WERI-Rb-1 (cell line): ENCODE measurements around the gene SLC49A4.

Experiments used
- DNase-seq: peaks from one replicate; pipeline ENCODE4 v3.0.0-alpha.2; 2020
- H3K27ac ChIP-seq: fragments of 250-450 bp; sonication (Bioruptor Pico); 2 replicates; pipeline ENCODE4 v1.5.1; 2020; ENCODE audit warnings: mild to moderate bottlenecking, moderate library complexity
- H3K27me3 ChIP-seq: fragments of 250-450 bp; sonication (Bioruptor Pico); 2 replicates; pipeline ENCODE4 v1.5.1; 2021; ENCODE audit warnings: mild to moderate bottlenecking, low read depth, moderate library complexity; ENCODE audit not compliant: insufficient read depth, severe bottlenecking
- H3K36me3 ChIP-seq: fragments of 250-450 bp; sonication (Bioruptor Pico); 2 replicates; pipeline ENCODE4 v1.5.1; 2020; ENCODE audit warnings: mild to moderate bottlenecking, moderate library complexity
- H3K4me3 ChIP-seq: 2 replicates; pipeline ENCODE4 v1.5.1; 2011; ENCODE audit warnings: low read depth, mild to moderate bottlenecking, control low read depth, low read length
- H3K9me3 ChIP-seq: fragments of 250-450 bp; sonication (Bioruptor Pico); 2 replicates; pipeline ENCODE4 v1.5.1; 2021; ENCODE audit warnings: mild to moderate bottlenecking, moderate library complexity; ENCODE audit not compliant: severe bottlenecking
- TF ChIP-seq, protein P1 (sequence below): IDR thresholded peaks from 2 replicates; pipeline ENCODE4 v1.5.1; 2011; ENCODE audit warnings: low read depth, mild to moderate bottlenecking, control low read depth, inconsistent platforms, low read length

SLC49A4 gene

DNA sequence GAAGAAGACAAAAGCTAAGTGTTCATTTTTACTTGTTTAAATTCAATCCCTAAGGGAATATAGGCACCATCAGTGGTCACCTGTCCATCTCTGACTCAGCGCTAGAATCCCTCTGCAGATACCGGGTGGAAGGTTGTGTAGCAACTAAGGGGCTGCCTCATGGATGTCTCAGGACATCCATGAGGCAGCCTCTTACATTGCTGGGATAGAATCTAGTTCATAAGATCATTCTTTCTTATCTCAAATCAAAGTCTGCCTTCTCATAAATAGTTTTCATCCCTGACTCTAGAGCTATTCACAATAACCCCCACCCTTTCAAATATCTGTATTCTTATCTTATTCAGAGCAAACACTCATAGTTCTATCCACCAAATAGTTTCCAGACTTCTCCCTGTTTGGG is 39.4 kb upstream of the SLC49A4 start:
- TF ChIP-seq, protein P1, sequence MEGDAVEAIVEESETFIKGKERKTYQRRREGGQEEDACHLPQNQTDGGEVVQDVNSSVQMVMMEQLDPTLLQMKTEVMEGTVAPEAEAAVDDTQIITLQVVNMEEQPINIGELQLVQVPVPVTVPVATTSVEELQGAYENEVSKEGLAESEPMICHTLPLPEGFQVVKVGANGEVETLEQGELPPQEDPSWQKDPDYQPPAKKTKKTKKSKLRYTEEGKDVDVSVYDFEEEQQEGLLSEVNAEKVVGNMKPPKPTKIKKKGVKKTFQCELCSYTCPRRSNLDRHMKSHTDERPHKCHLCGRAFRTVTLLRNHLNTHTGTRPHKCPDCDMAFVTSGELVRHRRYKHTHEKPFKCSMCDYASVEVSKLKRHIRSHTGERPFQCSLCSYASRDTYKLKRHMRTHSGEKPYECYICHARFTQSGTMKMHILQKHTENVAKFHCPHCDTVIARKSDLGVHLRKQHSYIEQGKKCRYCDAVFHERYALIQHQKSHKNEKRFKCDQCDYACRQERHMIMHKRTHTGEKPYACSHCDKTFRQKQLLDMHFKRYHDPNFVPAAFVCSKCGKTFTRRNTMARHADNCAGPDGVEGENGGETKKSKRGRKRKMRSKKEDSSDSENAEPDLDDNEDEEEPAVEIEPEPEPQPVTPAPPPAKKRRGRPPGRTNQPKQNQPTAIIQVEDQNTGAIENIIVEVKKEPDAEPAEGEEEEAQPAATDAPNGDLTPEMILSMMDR: no peak
- DNase-seq: no peak
- H3K4me3 ChIP-seq: no peak overlapping the region
- no peaks in the 10 kb centered on the region for H3K9me3 ChIP-seq
- peaks cover 9% of the 10 kb centered on the region for H3K36me3 ChIP-seq
- no peak overlapping the region for H3K27ac ChIP-seq
- H3K27me3 ChIP-seq: no peaks in the 10 kb centered on the region

DNA sequence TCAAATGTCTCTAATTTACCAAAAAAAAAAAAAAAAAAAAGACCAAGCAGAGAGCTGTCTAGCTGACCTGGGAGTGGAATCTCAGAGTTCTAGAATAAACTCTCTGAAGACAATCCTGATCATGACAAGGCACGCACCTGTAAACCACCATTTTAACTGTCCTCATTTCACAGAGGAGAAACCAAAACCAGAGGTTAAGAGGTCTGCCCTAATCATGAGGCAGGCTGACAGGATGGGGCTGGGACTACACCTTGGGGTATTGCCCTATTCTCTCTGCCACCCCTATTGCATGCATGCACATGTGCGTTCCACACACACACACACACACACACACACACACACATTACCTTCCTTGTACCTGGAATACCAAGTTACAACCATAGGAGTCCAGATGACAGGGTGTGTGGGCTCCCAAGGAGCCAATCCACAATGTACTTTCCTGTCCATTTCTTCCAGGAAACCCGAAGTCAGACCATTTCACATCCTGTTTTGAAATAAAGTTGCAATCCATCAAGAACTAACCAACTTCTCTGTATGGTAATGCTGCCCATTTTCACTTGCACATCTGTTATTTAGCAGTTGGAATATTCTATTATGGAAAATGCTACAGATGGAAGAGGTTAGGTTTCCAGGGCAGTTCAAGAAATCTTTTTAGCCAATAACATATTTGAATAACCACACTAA is 35.9 kb upstream of the SLC49A4 start:
- no peak overlapping the region for H3K4me3 ChIP-seq
- H3K36me3 ChIP-seq: peaks cover 8% of the 10 kb centered on the region
- H3K9me3 ChIP-seq: no peaks in the 10 kb centered on the region
- TF ChIP-seq, protein P1: no peak
- no peaks in the 10 kb centered on the region for H3K27me3 ChIP-seq
- DNase-seq: no peak
- no peak overlapping the region for H3K27ac ChIP-seq

DNA sequence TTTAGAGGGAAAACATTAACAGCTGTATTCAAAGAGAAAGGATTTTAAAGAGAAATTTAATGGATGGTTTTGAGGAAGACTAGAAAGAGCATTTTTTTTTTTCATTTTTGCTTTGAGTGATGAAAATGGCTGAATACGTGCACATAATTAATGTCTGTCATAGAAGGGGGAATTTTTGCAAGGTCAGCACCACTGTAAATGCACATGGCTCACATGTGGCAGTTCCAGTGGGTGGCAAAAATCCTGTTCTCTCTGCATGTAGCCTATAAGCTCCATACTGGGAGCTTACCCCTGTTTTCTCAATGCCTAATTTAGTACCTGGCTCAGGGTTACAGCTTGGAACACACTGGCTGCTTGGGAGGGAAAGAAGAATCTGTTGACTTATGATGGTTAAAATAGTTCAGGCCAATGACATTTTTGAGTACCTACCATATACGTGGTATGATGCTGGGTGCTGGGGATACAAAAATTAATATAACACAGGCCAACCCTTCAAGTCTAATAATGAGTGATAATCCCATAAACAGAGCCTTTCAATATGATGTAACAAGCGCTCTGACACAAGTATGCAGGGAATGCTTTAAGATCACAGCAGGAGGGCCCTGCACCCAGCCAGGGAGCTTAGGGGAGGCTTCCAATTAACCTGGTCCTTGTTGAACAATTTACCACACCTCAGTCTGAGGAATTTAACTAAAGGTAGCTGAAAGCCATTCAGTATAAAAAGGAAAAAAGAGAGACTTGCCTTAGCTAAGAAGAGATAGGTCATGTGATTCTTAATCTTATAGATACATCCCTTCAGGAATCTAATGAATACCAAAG is 34.2 kb upstream of the SLC49A4 start:
- TF ChIP-seq, protein P1: no peak
- no peak overlapping the region for H3K4me3 ChIP-seq
- H3K27me3 ChIP-seq: no peaks in the 10 kb centered on the region
- DNase-seq: no peak
- no peak overlapping the region for H3K27ac ChIP-seq
- no peaks in the 10 kb centered on the region; the same call in none of the 2 replicates for H3K36me3 ChIP-seq
- no peaks in the 10 kb centered on the region for H3K9me3 ChIP-seq

DNA sequence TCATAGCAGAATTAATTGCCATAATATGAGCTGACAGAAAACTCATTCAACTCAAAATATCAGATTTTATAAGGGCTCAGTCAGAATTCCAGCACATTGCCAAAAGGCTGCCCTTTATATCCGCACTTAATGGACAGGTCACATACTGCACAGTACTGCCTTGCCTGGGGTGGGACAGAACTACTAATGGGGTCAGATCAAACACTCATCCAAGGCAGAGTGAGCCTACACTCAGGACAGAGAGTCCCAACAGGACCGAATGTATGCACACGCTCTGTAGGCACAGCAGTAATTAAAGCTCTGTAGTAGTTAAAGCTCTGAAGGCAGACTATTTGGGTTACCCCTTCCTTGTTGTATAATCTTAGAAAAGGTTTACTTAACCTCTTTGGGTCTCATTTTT is 28.4 kb upstream of the SLC49A4 start:
- Histone ChIP-seq H3K27me3 (no peaks in the 10 kb centered on the region), H3K9me3 (no peaks in the 10 kb centered on the region), H3K27ac (no peak overlapping the region), H3K36me3 (peaks cover 4% of the 10 kb centered on the region; the same call in 1 of the 2 replicates), H3K4me3 (no peak overlapping the region)
- TF ChIP-seq, protein P1: no peak
- DNase-seq: no peak

DNA sequence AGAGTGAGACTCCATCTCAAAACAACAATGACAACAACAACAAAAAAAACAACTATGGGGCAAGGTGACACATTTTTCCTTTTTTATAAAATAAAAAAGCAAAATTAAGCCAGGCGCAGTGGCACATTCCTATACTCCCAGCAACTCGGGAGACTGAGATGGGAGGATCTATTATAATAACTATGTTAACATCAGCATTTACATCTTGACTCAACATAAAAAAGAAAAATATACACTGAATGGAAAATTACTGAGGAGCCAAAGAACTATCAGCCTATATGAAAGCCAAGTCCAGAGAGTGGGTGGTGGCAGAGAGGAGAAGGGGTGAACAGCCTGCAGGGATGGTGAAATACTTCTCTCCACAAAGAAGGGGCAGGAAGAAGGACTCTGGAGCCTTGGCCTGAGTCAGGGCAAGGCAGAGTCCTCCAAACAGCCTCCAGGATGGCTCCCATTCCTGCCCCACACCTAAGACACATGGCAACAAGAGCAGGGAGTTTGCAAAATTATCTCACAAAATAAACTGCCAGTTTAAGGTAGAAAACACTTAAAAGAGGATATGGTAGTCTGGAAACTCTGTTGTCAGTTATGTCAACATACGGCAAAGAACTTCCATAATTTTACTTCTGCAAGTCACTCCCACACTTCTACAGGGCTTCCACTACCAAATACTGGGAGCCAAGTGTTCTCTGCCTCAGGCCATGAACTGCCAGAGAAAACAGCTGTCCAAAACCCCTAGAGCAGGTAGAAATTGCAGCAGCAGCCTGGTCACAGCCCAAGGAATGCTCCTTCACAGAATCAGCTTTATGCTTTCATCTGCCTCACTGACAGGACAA is 27.1 kb upstream of the SLC49A4 start:
- H3K4me3 ChIP-seq: no peak overlapping the region
- no peaks in the 10 kb centered on the region for H3K27me3 ChIP-seq
- no peak for DNase-seq
- H3K9me3 ChIP-seq: no peaks in the 10 kb centered on the region
- peaks cover 4% of the 10 kb centered on the region; the same call in 1 of the 2 replicates for H3K36me3 ChIP-seq
- no peak overlapping the region for H3K27ac ChIP-seq
- TF ChIP-seq, protein P1: no peak
